Endodermal cell (in vitro differentiated cells): Measurements from ENCODE around the gene SPATA2L. TPM values are rescaled to one million over a fixed set of nuclear protein-coding genes. Genes with fewer than 3 reads are reported as not detected.

Experiments
- DNase-seq: peaks from one replicate; pipeline ENCODE4 v3.0.0-alpha.2; 2017
- H3K27ac ChIP-seq: 2 replicates; pipeline ENCODE4 v1.5.1; 2013; ENCODE audit warnings: mild to moderate bottlenecking, low read depth, low read length, moderate library complexity
- H3K27me3 ChIP-seq: 2 replicates; pipeline ENCODE4 v1.6.1; 2013; ENCODE audit warnings: mild to moderate bottlenecking, low read length, moderate library complexity; ENCODE audit not compliant: insufficient read depth, control insufficient read depth, poor library complexity, severe bottlenecking
- H3K36me3 ChIP-seq: 2 replicates; pipeline ENCODE4 v1.7.0; 2013; ENCODE audit warnings: mild to moderate bottlenecking, low read length, moderate library complexity; ENCODE audit not compliant: control insufficient read depth, insufficient read depth
- H3K4me1 ChIP-seq: one replicate; pipeline ENCODE4 v1.7.0; 2013; ENCODE audit warnings: low read length; ENCODE audit not compliant: control insufficient read depth, insufficient read depth
- H3K4me3 ChIP-seq: 2 replicates; pipeline ENCODE4 v1.5.1; 2013; ENCODE audit warnings: mild to moderate bottlenecking, low read length, moderate library complexity
- H3K9ac ChIP-seq: 2 replicates; pipeline ENCODE4 v1.6.1; 2013; ENCODE audit warnings: mild to moderate bottlenecking, low read length, moderate library complexity; ENCODE audit not compliant: poor library complexity, severe bottlenecking; ENCODE audit errors: extremely low read depth
- H3K9me3 ChIP-seq: 2 replicates; pipeline ENCODE4 v1.6.1; 2013; ENCODE audit warnings: mild to moderate bottlenecking, low read length, moderate library complexity; ENCODE audit not compliant: control insufficient read depth
- H3K27ac Mint-ChIP-seq: 2 replicates; pipeline ENCODE4 v1.8.0; 2020; ENCODE audit warnings: mixed read lengths
- H3K27me3 Mint-ChIP-seq: 2 replicates; pipeline ENCODE4 v1.8.0; 2021; ENCODE audit warnings: mild to moderate bottlenecking, mixed read lengths; ENCODE audit not compliant: insufficient read depth
- H3K36me3 Mint-ChIP-seq: 2 replicates; pipeline ENCODE4 v1.8.0; 2020; ENCODE audit warnings: low read depth, mixed read lengths
- H3K4me1 Mint-ChIP-seq: 2 replicates; pipeline ENCODE4 v1.8.0; 2020; ENCODE audit warnings: mixed read lengths
- H3K4me3 Mint-ChIP-seq: 2 replicates; pipeline ENCODE4 v1.8.0; 2020; ENCODE audit warnings: mild to moderate bottlenecking, moderate library complexity, mixed read lengths
- H3K9me3 Mint-ChIP-seq: 2 replicates; pipeline ENCODE4 v1.8.0; 2020; ENCODE audit warnings: mild to moderate bottlenecking, mixed read lengths
- WGBS, 2 experiments: methylation state at CpG; one replicate each; pipeline versions ENCODE4 v1.1.5 to v1.1.7; 2013; ENCODE audit warnings: missing lambda C conversion rate in 2 of 2, mixed read lengths in 1 of 2; ENCODE audit not compliant: insufficient coverage in 1 of 2, insufficient read length in 1 of 2; 5-methylcytosine and 5-hydroxymethylcytosine counted together
- total RNA-seq, 2 donors: library from RNA; stranded (reverse); fragmentation: NEBNext Ultra II Directional in 1 of 2; extraction: Animal tissue kit (Norgen Biotek cat#: 25700) in 1 of 2; gene quantifications; 2 replicates in 1 of 2; 3 replicates in 1 of 2; pipeline ENCODE4 v1.2.1, GENCODE V29; 2021
- TF ChIP-seq, protein P1 (sequence below): fragments of 200-600 bp; sonication (generic); conservative IDR thresholded peaks from 2 replicates; pipeline ENCODE4 v1.5.0; 2021; ENCODE audit warnings: antibody characterized with exemption, mild to moderate bottlenecking

SPATA2L gene
- total RNA-seq, 2 donors from 2014 or later = 22.9 to 28.8 TPM

- peak overlapping the region; percentile 90 for H3K4me3 ChIP-seq
- Mint-ChIP-seq H3K27me3 (no peaks in the 10 kb centered on the region), H3K4me3 (peak overlapping the region; percentile 81), H3K36me3 (peaks cover 63% of the 10 kb centered on the region), H3K9me3 (peaks cover 19% of the 10 kb centered on the region), H3K27ac (no peak overlapping the region), H3K4me1 (peaks cover 5% of the 10 kb centered on the region)
- TF ChIP-seq, protein P1, sequence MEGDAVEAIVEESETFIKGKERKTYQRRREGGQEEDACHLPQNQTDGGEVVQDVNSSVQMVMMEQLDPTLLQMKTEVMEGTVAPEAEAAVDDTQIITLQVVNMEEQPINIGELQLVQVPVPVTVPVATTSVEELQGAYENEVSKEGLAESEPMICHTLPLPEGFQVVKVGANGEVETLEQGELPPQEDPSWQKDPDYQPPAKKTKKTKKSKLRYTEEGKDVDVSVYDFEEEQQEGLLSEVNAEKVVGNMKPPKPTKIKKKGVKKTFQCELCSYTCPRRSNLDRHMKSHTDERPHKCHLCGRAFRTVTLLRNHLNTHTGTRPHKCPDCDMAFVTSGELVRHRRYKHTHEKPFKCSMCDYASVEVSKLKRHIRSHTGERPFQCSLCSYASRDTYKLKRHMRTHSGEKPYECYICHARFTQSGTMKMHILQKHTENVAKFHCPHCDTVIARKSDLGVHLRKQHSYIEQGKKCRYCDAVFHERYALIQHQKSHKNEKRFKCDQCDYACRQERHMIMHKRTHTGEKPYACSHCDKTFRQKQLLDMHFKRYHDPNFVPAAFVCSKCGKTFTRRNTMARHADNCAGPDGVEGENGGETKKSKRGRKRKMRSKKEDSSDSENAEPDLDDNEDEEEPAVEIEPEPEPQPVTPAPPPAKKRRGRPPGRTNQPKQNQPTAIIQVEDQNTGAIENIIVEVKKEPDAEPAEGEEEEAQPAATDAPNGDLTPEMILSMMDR = no peak
- no peaks in the 10 kb centered on the region for H3K4me1 ChIP-seq
- DNase-seq = peak; percentile 67
- WGBS, 2 experiments = 21 to 27% methylated on average over 22 to 27 of the region's 27 CpGs
- H3K27ac ChIP-seq = no peak overlapping the region
- peaks cover 17% of the 10 kb centered on the region for H3K9me3 ChIP-seq
- no peaks in the 10 kb centered on the region for H3K27me3 ChIP-seq
- peaks cover 48% of the 10 kb centered on the region for H3K36me3 ChIP-seq
- H3K9ac ChIP-seq = peak overlapping the region; percentile 82
These were observed 43.2 kb downstream of the SPATA2L start for GRCh38 chr16:89658221-89658879.

DNA sequence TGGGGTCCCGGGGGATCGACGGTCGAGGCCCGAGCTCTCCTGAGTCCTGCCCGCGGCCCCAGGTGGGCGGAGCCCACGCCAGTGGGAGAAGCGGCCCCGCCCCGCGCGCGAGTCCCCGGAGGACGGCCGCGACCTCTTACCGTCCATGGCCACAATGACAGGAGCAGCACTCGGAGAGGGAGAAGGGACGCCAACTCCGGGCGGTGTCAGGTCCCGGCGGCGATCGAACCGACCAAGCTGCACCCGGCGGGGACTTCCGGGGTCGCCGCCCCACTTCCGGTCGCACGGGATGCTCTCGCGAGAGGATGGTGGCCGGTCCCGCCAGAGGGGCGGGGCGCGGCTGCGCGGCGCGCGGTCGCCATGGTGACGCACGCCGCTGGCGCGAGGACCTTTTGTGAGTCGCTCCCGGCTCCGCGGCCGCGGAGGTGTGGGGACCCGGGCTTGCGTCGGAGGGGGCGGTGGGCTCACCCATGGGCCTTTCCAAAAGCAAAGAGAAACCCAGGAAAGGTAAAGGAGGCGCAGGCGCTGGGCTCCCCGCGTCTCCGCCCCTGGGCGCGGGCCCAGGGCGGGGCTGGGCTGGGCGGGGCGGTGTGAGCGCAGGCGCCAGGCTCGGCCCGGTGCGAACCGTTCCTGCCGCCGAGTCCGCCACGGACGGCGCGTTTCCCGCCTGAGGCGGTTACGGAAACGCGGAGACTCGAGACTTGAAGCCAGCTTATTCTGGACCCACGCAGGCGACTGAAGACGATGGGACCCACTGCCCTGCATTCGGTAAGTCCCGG lies 43.9 kb downstream of the SPATA2L start, which contains the start of the genes CHMP1A and SPATA33:
TSS of gene CHMP1A (minus strand) at position 267 of the 779 bp plus-strand sequence. CDS start at position 147, 120 bp downstream.
TSS of gene SPATA33 (plus strand) at position 395 of the 779 bp plus-strand sequence. CDS start at position 471, 76 bp downstream.
- no peaks in the 10 kb centered on the region for H3K27me3 ChIP-seq
- peak within 1 kb of the TSS; percentile 82 for H3K9ac ChIP-seq
- 0% methylated on average over 64 to 99 of the region's 99 CpGs for WGBS, 2 experiments
- no peaks in the 10 kb centered on the region for H3K4me1 ChIP-seq
- DNase-seq = peak; percentile 96
- peaks cover 9% of the 10 kb centered on the region for H3K9me3 ChIP-seq
- Mint-ChIP-seq H3K9me3 (peaks cover 16% of the 10 kb centered on the region), H3K36me3 (peaks cover 57% of the 10 kb centered on the region), H3K27ac (peak within 1 kb of the TSS; percentile 74), H3K27me3 (no peaks in the 10 kb centered on the region), H3K4me3 (peak within 1 kb of the TSS; percentile 81), H3K4me1 (peaks cover 5% of the 10 kb centered on the region)
- TF ChIP-seq, protein P1 = no peak
- peak within 1 kb of the TSS; percentile 49 for H3K27ac ChIP-seq
- H3K4me3 ChIP-seq = peak within 1 kb of the TSS; percentile 90
- peaks cover 41% of the 10 kb centered on the region for H3K36me3 ChIP-seq

GRCh38 chr16:89656435-89657121 lies 44.9 kb downstream of the SPATA2L start:
- H3K36me3 Mint-ChIP-seq = peaks cover 48% of the 10 kb centered on the region
- TF ChIP-seq, protein P1 = no peak
- peaks cover 9% of the 10 kb centered on the region for H3K9me3 ChIP-seq
- peak overlapping the region; percentile 81 for H3K4me3 Mint-ChIP-seq
- H3K27ac ChIP-seq = peak overlapping the region; percentile 7
- no peaks in the 10 kb centered on the region for H3K27me3 Mint-ChIP-seq
- peak overlapping the region; percentile 74 for H3K27ac Mint-ChIP-seq
- H3K9ac ChIP-seq = peak overlapping the region; percentile 82
- no peaks in the 10 kb centered on the region for H3K4me1 ChIP-seq
- WGBS, 2 experiments = 35 to 51% methylated on average over 17 to 32 of the region's 32 CpGs
- H3K9me3 Mint-ChIP-seq = peaks cover 8% of the 10 kb centered on the region
- H3K4me1 Mint-ChIP-seq = peaks cover 5% of the 10 kb centered on the region
- peak; percentile 34 for DNase-seq
- no peaks in the 10 kb centered on the region for H3K27me3 ChIP-seq
- peaks cover 36% of the 10 kb centered on the region for H3K36me3 ChIP-seq
- H3K4me3 ChIP-seq = peak overlapping the region; percentile 90
